Non-pigmented ciliary epithelial cell (primary cell): ENCODE results near the gene FANCI.

Source experiments
- DNase-seq: peaks from one replicate; pipeline ENCODE4 v3.0.0-alpha.2; 2010; ENCODE audit warnings: low read depth

FANCI gene

GRCh38 chr15:89361451-89362202, 117.8 kb downstream of the FANCI start:
- no peak for DNase-seq

GRCh38 chr15:89362203-89363101, 118.7 kb downstream of the FANCI start:
- DNase-seq = no peak

- no peak for DNase-seq
These were observed 119.4 kb downstream of the FANCI start for GRCh38 chr15:89363133-89363532.

- no peak for DNase-seq
These were observed 120.0 kb downstream of the FANCI start for GRCh38 chr15:89363770-89364169.

- no peak for DNase-seq
These were observed 120.6 kb downstream of the FANCI start for GRCh38 chr15:89364341-89364740.

- DNase-seq = no peak
These were observed 121.1 kb downstream of the FANCI start for GRCh38 chr15:89364741-89365450.

GRCh38 chr15:89365462-89366065, 121.8 kb downstream of the FANCI start:
- no peak for DNase-seq
